ENCODE data around the gene KRTAP5-10.

- TF ChIP-seq CTCF (conservative IDR thresholded peaks at IDR 0.05): no peak
- TF ChIP-seq ZFX (IDR thresholded peaks at IDR 0.05): no peak
These were observed 26.7 kb upstream of the KRTAP5-10 start for GRCh38 chr11:71538666-71538990.

All from C4-2B (cell line).